B cell (primary cell): ENCODE results near the gene OSBPL5. TPM values are rescaled to one million over a fixed set of nuclear protein-coding genes. Genes with fewer than 3 reads are reported as not detected.

Experiments
- ATAC-seq: fragments of 200-7000 bp; cut with Tn5 transposase; one replicate; pipeline ENCODE4 v1.10.0; 2021; ENCODE audit warnings: low read depth, mild to moderate bottlenecking, moderate number of reproducible peaks, moderate library complexity
- CTCF ChIA-PET: fragments of 350-600 bp; sonication (Branson Sonifier 250); formaldehyde crosslinking; loops from one replicate; lab custom pipeline; 2021; ENCODE audit warnings: antibody characterized with exemption, inconsistent platforms; lab: Charles Lee
- POLR2A ChIA-PET: fragments of 350-600 bp; sonication (Branson Sonifier 250); formaldehyde crosslinking; loops from one replicate; lab custom pipeline; 2021; ENCODE audit warnings: antibody characterized with exemption; lab: Charles Lee
- DNase-seq: peaks from one replicate; pipeline ENCODE4 v3.0.0; 2013
- H2AFZ ChIP-seq: 2 replicates; pipeline ENCODE4 v1.6.1; 2012; ENCODE audit warnings: mild to moderate bottlenecking, low read depth, low read length; ENCODE audit not compliant: insufficient read depth, poor library complexity, severe bottlenecking
- H3K27ac ChIP-seq, 2 donors: 1 replicate in 1 of 2; 2 replicates in 1 of 2; pipeline ENCODE4 v1.5.1; 2012 to 2013; ENCODE audit warnings: low read length in 2 of 2, mild to moderate bottlenecking in 2 of 2, moderate library complexity in 1 of 2
- H3K27me3 ChIP-seq, 4 experiments: fragments of 200-600 bp in 1 of 4; sonication (generic) in 1 of 4; replicated peaks in 1 of 4; 1 replicate in 2 of 4; 2 replicates in 2 of 4; pipeline versions ENCODE4 v1.6.1 to v1.7.0; 2013 to 2016; ENCODE audit warnings: low read length in 3 of 4, mild to moderate bottlenecking in 2 of 4, mixed read lengths in 1 of 4, moderate library complexity in 1 of 4; ENCODE audit not compliant: insufficient read depth in 4 of 4, control insufficient read depth in 3 of 4; ENCODE audit errors: control extremely low read depth in 1 of 4
- H3K36me3 ChIP-seq, 2 experiments: replicated peaks in 1 of 2; 1 replicate in 1 of 2; 2 replicates in 1 of 2; pipeline versions ENCODE4 v1.6.1 to v1.7.1; 2013; ENCODE audit warnings: low read length in 1 of 2; ENCODE audit not compliant: insufficient read depth in 2 of 2, control insufficient read depth in 1 of 2; ENCODE audit errors: control extremely low read depth in 1 of 2, extremely low read depth in 1 of 2
- H3K4me1 ChIP-seq, 2 donors: fragments of 200-600 bp in 1 of 2; sonication (generic) in 1 of 2; 1 replicate in 1 of 2; 2 replicates in 1 of 2; pipeline versions ENCODE4 v1.5.1 to v1.6.1; 2013 to 2017; ENCODE audit warnings: low read length in 2 of 2; ENCODE audit not compliant: control insufficient read depth in 2 of 2, insufficient read depth in 2 of 2
- H3K4me2 ChIP-seq: replicated peaks from 2 replicates; pipeline ENCODE3; 2012; ENCODE audit warnings: mild to moderate bottlenecking, low read depth, low read length; ENCODE audit not compliant: poor library complexity, severe bottlenecking
- H3K4me3 ChIP-seq, 5 experiments: fragments of 200-600 bp in 1 of 5; sonication (generic) in 1 of 5; 1 replicate in 3 of 5; 2 replicates in 2 of 5; pipeline versions ENCODE4 v1.5.1 to v1.7.0; 2011 to 2016; ENCODE audit warnings: low read length in 4 of 5, mild to moderate bottlenecking in 4 of 5, low read depth in 2 of 5, control low read depth in 1 of 5, moderate library complexity in 1 of 5; ENCODE audit not compliant: insufficient read depth in 1 of 5; ENCODE audit errors: control extremely low read depth in 1 of 5, extremely low read depth in 1 of 5
- H3K79me2 ChIP-seq: fragments of 200-600 bp; sonication (generic); one replicate; pipeline ENCODE4 v1.6.0; 2016; ENCODE audit warnings: low read length; ENCODE audit not compliant: control insufficient read depth, insufficient read depth
- H3K9ac ChIP-seq: fragments of 200-600 bp; sonication (generic); 2 replicates; pipeline ENCODE4 v1.6.1; 2017; ENCODE audit warnings: mild to moderate bottlenecking, low read length, moderate library complexity
- H3K9me3 ChIP-seq, 3 donors: one replicate each; pipeline versions ENCODE4 v1.6.1 to v1.7.1; 2013; ENCODE audit warnings: low read length in 2 of 3; ENCODE audit not compliant: control insufficient read depth in 2 of 3, insufficient read depth in 1 of 3; ENCODE audit errors: control extremely low read depth in 1 of 3
- H4K20me1 ChIP-seq: 2 replicates; pipeline ENCODE4 v1.6.0; 2012; ENCODE audit warnings: mild to moderate bottlenecking, low read length; ENCODE audit not compliant: insufficient read depth, control insufficient read depth, poor library complexity, severe bottlenecking
- H3K27ac Mint-ChIP-seq: one replicate; pipeline ENCODE4 v1.8.0; 2021; ENCODE audit warnings: mixed read lengths
- H3K27me3 Mint-ChIP-seq: one replicate; pipeline ENCODE4 v1.8.0; 2021; ENCODE audit warnings: mixed read lengths
- H3K4me1 Mint-ChIP-seq: one replicate; pipeline ENCODE4 v1.8.0; 2021; ENCODE audit warnings: mixed read lengths
- H3K4me3 Mint-ChIP-seq: one replicate; pipeline ENCODE4 v1.8.0; 2021; ENCODE audit warnings: mixed read lengths
- H3K9me3 Mint-ChIP-seq: one replicate; pipeline ENCODE4 v1.8.0; 2022; ENCODE audit warnings: mixed read lengths; ENCODE audit not compliant: insufficient read depth
- CTCF ChIP-seq: fragments of 200-600 bp; IDR thresholded peaks from one replicate; pipeline ENCODE4 v1.8.0; 2022; ENCODE audit warnings: antibody characterized with exemption, mild to moderate bottlenecking
- EZH2 ChIP-seq: IDR thresholded peaks from 2 replicates; pipeline ENCODE4 v1.6.1; 2012; ENCODE audit warnings: borderline replicate concordance, low read depth, mild to moderate bottlenecking, moderate library complexity, low read length; ENCODE audit not compliant: insufficient read depth, poor library complexity, severe bottlenecking
- WGBS: methylation state at CpG from one replicate; pipeline ENCODE4 v1.1.5; 2013; ENCODE audit warnings: missing lambda C conversion rate; ENCODE audit not compliant: insufficient coverage; 5-methylcytosine and 5-hydroxymethylcytosine counted together
- intact Hi-C: fragments of 100-400 bp; cut with micrococcal nuclease; formaldehyde crosslinking; loops from one replicate; pipeline ENCODE4 v1.10.0; 2022
- polyA plus RNA-seq: library from polyadenylated mRNA; depleted of rRNA; stranded (reverse); fragments of >200 nt; gene quantifications from 2 replicates; pipeline ENCODE4 v1.2.3, GENCODE V29; 2012
- total RNA-seq, 2 donors: library from RNA; stranded (reverse); fragments of 120-200 nt in 1 of 2; gene quantifications; 1 replicate in 1 of 2; 2 replicates in 1 of 2; pipeline versions ENCODE4 v1.2.3 to v1.2.4, GENCODE V29; 2013 to 2022

The OSBPL5 gene
- total and polyA plus RNA-seq, 2 donors (not counting 1 experiment from before 2014, with no cell fraction given): 0.15 to 1.2 TPM

DNA sequence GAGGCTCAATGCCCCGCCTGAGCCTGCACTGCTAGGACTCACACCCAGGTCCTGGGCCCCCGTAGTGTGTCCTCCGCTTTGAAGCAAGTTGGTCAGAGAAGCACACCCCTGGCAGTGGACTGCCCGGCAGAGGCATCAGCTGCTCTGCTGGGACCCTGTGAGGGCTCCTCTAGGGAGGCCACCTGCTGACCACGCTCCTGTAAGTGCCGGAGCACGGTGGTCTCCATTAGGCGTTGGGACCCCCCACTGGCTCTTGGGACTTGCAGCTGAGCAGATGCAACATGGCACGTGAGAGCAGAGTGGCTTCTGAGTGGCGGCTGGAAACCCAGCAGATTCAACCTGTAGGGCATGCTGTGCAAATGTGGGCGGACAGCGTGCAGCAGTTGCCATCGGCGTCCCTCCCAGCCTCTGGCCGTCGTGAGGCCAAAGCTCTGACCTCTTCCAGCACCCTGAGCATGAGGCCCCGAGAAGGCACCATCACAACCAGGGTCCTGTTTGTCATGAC lies 36.6 kb upstream of the OSBPL5 start:
- H3K4me3 Mint-ChIP-seq: no peak overlapping the region
- no peak for ATAC-seq

DNA sequence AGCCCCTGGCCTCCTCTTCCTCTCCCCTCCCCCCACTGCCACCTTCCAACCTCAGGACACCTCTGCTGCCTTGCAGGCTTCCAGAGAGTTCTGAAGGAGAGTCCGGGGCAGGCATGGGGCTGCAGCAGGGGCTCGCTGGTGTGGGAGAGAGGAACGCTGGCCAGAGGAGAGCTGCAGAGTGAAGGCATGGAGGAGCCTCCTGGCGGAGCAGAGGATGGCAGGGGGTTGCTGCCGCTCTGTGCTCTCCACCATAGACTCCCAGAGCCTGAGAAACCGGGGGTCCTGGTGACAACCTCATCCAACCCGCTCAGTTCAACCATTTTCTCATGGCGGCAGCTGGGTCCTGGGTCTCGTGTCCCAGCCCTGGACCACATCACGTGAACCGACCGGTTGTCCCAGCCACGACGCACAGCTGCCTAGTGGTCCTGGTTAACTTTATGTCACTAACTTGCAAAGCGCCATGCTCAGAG lies 36.0 kb upstream of the OSBPL5 start:
- no peaks in the 10 kb centered on the region for H4K20me1 ChIP-seq
- H3K4me2 ChIP-seq: no peak overlapping the region
- H3K9ac ChIP-seq: no peak overlapping the region
- no peaks in the 10 kb centered on the region for H3K36me3 ChIP-seq
- no peak for DNase-seq
- H2AFZ ChIP-seq: no peak overlapping the region
- intact Hi-C loops: no loop called here
- H3K4me3 ChIP-seq: no peak overlapping the region
- peaks cover 5% of the 10 kb centered on the region for H3K27me3 Mint-ChIP-seq
- H3K4me3 Mint-ChIP-seq: no peak overlapping the region
- H3K27ac Mint-ChIP-seq: no peak overlapping the region
- no peak for TF ChIP-seq CTCF
- TF ChIP-seq EZH2: no peak
- WGBS: 91% methylated on average over 13 of the region's 15 CpGs
- H3K9me3 ChIP-seq: peaks cover 0 to 11% (median 0%) of the 10 kb centered on the region in 3 donors
- CTCF ChIA-PET: no interaction called here
- H3K9me3 Mint-ChIP-seq: no peaks in the 10 kb centered on the region
- ATAC-seq: no peak
- H3K79me2 ChIP-seq: no peaks in the 10 kb centered on the region
- H3K4me1 ChIP-seq: no peaks in the 10 kb centered on the region
- peaks cover 0 to 14% (median 2%) of the 10 kb centered on the region in 4 experiments for H3K27me3 ChIP-seq
- POLR2A ChIA-PET: no interaction called here
- H3K4me1 Mint-ChIP-seq: no peaks in the 10 kb centered on the region
- no peak overlapping the region for H3K27ac ChIP-seq

More for the DNA sequence above, 36.6 kb upstream of the OSBPL5 start:
- Histone ChIP-seq H4K20me1 (no peaks in the 10 kb centered on the region), H2AFZ (no peak overlapping the region), H3K27me3 (peaks cover 0 to 14% (median 2%) of the 10 kb centered on the region in 4 experiments), H3K36me3 (no peaks in the 10 kb centered on the region), H3K9ac (no peak overlapping the region), H3K4me2 (no peak overlapping the region), H3K4me3 (no peak overlapping the region), H3K9me3 (peaks cover 0 to 11% (median 0%) of the 10 kb centered on the region in 3 donors), H3K79me2 (no peaks in the 10 kb centered on the region), H3K4me1 (no peaks in the 10 kb centered on the region), H3K27ac (no peak overlapping the region)
- H3K27me3 Mint-ChIP-seq: peaks cover 5% of the 10 kb centered on the region
- intact Hi-C loops: no loop called here
- 87% methylated on average over 17 of the region's 17 CpGs for WGBS
- TF ChIP-seq CTCF (no peak), EZH2 (no peak)
- no peaks in the 10 kb centered on the region for H3K9me3 Mint-ChIP-seq
- ChIA-PET CTCF (no interaction called here), POLR2A (no interaction called here)
- no peaks in the 10 kb centered on the region for H3K4me1 Mint-ChIP-seq
- H3K27ac Mint-ChIP-seq: no peak overlapping the region
- DNase-seq: no peak
